Activated naive CD4-positive, alpha-beta T cell treated with Interleukin-2 at 50 U/mL for 16 hours (primary cell): ENCODE data around the gene ACTL10.

ENCODE experiments used
- DNase-seq: peaks from one replicate; pipeline ENCODE4 v3.0.0-alpha.2; 2020

The ACTL10 gene

GRCh38 chr20:33650111-33650752 is 16.5 kb upstream of the ACTL10 start:
- no peak for DNase-seq

- no peak for DNase-seq
These were observed 15.8 kb upstream of the ACTL10 start for GRCh38 chr20:33650753-33651561.

- DNase-seq: no peak
These were observed 15.1 kb upstream of the ACTL10 start for GRCh38 chr20:33651562-33652048.

GRCh38 chr20:33653218-33653899 is 13.4 kb upstream of the ACTL10 start:
- DNase-seq: peak; percentile 24

- no peak for DNase-seq
These were observed 12.7 kb upstream of the ACTL10 start for GRCh38 chr20:33653900-33654596.

- DNase-seq: no peak
These were observed 12.0 kb upstream of the ACTL10 start for GRCh38 chr20:33654680-33655161.

- DNase-seq: no peak
These were observed 11.6 kb upstream of the ACTL10 start for GRCh38 chr20:33655164-33655563.

- DNase-seq: no peak
These were observed 10.5 kb upstream of the ACTL10 start for GRCh38 chr20:33656010-33656782.

- DNase-seq: no peak
These were observed 9.7 kb upstream of the ACTL10 start for GRCh38 chr20:33656783-33657703.

GRCh38 chr20:33657704-33658095 is 9.0 kb upstream of the ACTL10 start:
- DNase-seq: no peak

GRCh38 chr20:33658510-33658909 is 8.2 kb upstream of the ACTL10 start:
- no peak for DNase-seq

- no peak for DNase-seq
These were observed 7.8 kb upstream of the ACTL10 start for GRCh38 chr20:33658929-33659328.

GRCh38 chr20:33659341-33660034 is 7.3 kb upstream of the ACTL10 start:
- no peak for DNase-seq

GRCh38 chr20:33660035-33660684 is 6.6 kb upstream of the ACTL10 start:
- no peak for DNase-seq

GRCh38 chr20:33660685-33661058 is 6.1 kb upstream of the ACTL10 start:
- DNase-seq: no peak

- DNase-seq: no peak
These were observed 4.6 kb upstream of the ACTL10 start, which contains the start of gene C20orf144 for GRCh38 chr20:33662172-33662571. Gene C20orf144, plus strand, starts transcription at chr20:33662327. Its CDS starts 19 bp downstream, at chr20:33662346.

- peak; percentile 86 for DNase-seq
These were observed 3.3 kb upstream of the ACTL10 start for GRCh38 chr20:33663161-33664084.

GRCh38 chr20:33664085-33664761 is 2.5 kb upstream of the ACTL10 start:
- DNase-seq: no peak
